Raji (cell line): ENCODE results near the gene RPUSD2.

Experiments
- POLR2A ChIP-seq: IDR thresholded peaks from 2 replicates; pipeline ENCODE4 v1.6.1; 2011; ENCODE audit warnings: low read depth, low read length, control low read depth; ENCODE audit not compliant: insufficient read depth

Gene RPUSD2

DNA sequence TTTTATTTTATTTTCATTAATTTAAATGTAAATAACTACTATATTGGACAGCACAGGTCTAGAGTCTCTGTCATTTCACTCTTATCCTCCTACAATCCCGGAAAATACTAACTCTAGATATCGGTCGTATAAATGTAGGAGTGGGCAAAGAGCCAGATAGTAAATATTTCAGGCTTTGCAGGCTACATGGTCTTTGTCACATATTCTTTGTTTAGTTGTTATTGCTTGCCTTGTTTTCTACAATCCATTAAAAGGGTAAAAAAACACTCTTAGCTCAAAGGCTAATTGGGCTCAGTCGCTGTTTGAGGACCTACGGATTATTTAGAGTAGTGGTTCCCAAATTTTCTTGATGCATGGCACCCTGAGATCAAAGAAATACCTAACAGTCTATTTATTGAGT is 26.7 kb downstream of the RPUSD2 start:
- no peak for TF ChIP-seq POLR2A

DNA sequence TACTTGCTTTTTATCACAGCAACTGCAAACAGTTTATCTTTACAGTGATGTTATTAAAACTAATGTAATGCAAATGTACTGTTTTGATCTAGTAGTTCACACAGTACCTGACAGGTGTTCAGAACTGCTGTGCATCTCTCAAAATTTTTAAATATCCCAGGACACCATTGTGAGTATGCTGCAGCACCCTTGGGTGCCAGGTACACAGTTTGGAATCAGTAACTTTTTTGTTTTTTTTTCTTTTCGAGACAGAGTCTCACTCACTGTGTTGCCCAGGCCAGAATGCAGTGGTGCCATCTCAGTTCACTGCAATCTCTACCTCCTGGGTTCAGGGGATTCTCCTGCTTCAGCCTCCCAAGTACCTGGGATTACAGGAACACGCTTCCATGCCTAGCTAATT is 27.9 kb downstream of the RPUSD2 start:
- no peak for TF ChIP-seq POLR2A

- TF ChIP-seq POLR2A, result no peak
These were observed 29.0 kb downstream of the RPUSD2 start for GRCh38 chr15:40598126-40598525.

GRCh38 chr15:40598672-40599071 is 29.6 kb downstream of the RPUSD2 start:
- TF ChIP-seq POLR2A, result no peak

DNA sequence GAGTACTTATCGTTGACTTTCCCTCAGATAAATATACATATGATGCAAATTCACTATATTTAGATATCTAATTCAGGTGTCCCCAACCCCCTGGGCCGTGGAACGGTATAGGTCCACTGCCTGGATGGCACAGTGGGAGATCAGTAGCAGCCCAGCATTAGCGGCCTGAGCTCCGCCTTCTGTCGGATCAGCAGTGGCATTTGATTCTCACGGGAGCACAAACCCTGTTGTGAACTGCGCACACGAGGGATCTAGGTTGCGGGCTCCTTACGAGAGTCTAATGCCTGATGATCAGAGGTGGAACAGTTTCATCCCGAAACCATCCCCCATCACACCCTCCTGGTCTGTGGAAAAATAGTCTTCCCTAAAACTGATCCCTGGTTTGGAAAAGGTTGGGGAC is 31.9 kb downstream of the RPUSD2 start:
- no peak for TF ChIP-seq POLR2A

GRCh38 chr15:40603935-40604334 is 34.8 kb downstream of the RPUSD2 start:
- TF ChIP-seq POLR2A, result no peak

GRCh38 chr15:40613080-40613479 is 44.0 kb downstream of the RPUSD2 start:
- TF ChIP-seq POLR2A, result no peak

DNA sequence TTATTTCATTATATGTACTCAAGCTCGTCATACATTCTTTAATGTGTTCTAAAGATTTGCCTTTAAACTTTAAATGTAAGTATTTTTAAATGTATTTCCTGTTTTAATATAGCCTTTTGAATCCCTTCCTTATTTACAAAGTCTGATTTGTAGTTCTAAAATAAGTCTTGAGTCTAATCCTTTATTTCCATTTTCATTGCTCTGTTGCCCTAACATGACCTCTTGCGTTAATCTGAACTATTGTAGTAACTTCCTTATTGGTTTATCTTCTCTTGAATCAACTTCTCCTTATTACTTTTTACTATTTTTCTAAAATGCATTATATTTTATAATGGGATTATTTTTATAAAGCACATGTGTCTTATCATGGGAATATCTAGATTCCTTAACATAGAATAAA is 48.9 kb downstream of the RPUSD2 start:
- TF ChIP-seq POLR2A, result no peak

DNA sequence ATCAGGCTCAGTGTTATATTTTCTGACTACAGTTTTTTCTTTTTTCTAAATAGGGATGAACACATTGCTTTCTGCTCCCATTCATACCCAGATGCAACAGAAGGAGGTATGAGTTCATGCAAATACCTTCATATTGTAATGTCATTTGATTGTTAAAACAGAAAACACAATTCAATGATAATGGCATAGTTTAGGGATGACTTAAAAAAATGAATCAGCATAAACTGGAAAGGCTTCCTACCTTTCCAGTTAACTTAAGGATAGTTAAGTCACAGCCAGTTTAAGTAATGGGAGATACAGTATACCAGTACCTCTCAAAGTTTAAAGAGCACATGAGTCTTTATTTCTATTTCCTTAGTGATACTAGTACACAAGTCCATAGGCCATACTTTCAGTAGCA is 49.8 kb downstream of the RPUSD2 start:
- TF ChIP-seq POLR2A, result no peak

- TF ChIP-seq POLR2A, result no peak
These were observed 54.3 kb downstream of the RPUSD2 start for GRCh38 chr15:40623361-40623760.
